Measurements from ENCODE around the gene DCAF17.

The DCAF17 gene

DNA sequence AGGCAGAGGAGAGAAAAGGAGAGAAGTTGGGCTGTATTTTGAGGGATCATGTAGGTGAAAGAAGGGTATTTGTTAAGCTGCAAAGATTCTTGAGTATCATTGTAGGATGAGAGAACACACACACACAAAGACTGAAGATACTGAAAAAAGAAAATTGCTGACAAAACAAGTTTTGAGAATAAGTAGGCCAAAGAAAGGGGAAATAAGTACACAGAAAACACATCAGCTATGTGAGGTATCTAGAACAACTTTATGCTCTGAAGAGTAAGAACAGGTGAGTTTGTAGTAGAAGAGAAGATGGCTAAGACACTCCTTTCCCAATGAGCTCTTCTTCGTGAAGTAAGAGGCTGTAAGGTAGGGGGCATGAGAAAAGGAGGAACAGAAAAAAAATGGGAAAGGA lies 28.5 kb upstream of the DCAF17 start:
- Histone ChIP-seq H3K36me3 (ENCODE audit: insufficient read depth, low read length) (peaks cover 10% of the 10 kb centered on the region; the same call in 1 of the 2 replicates), H3K27me3 (ENCODE audit: insufficient read depth, low read length) (no peaks in the 10 kb centered on the region), H3K4me1 (ENCODE audit: insufficient read depth, low read length, severe bottlenecking) (peaks cover 21% of the 10 kb centered on the region), H3K27ac (ENCODE audit: low read depth, low read length, poor library complexity, severe bottlenecking) (peak overlapping the region; percentile 67), H3K4me3 (ENCODE audit: low read depth, low read length, poor library complexity, severe bottlenecking) (no peak overlapping the region), H3K9ac (ENCODE audit: low read length) (no peak overlapping the region), H3F3A (ENCODE audit: insufficient read depth, low read length) (no peaks in the 10 kb centered on the region; the same call in 1 of the 2 replicates), H3K9me3 (ENCODE audit: low read length) (peaks cover 13% of the 10 kb centered on the region), H2AFZ (ENCODE audit: low read length) (no peak overlapping the region), H3K9me2 (ENCODE audit: low read depth, low read length) (no peaks in the 10 kb centered on the region), H3K4me2 (ENCODE audit: low read length) (no peak overlapping the region), H3K79me2 (ENCODE audit: insufficient read depth, low read length) (peaks cover 11% of the 10 kb centered on the region; the same call in 1 of the 2 replicates), H4K20me1 (ENCODE audit: insufficient read depth, low read length) (no peaks in the 10 kb centered on the region)
- TF ChIP-seq, protein P1, sequence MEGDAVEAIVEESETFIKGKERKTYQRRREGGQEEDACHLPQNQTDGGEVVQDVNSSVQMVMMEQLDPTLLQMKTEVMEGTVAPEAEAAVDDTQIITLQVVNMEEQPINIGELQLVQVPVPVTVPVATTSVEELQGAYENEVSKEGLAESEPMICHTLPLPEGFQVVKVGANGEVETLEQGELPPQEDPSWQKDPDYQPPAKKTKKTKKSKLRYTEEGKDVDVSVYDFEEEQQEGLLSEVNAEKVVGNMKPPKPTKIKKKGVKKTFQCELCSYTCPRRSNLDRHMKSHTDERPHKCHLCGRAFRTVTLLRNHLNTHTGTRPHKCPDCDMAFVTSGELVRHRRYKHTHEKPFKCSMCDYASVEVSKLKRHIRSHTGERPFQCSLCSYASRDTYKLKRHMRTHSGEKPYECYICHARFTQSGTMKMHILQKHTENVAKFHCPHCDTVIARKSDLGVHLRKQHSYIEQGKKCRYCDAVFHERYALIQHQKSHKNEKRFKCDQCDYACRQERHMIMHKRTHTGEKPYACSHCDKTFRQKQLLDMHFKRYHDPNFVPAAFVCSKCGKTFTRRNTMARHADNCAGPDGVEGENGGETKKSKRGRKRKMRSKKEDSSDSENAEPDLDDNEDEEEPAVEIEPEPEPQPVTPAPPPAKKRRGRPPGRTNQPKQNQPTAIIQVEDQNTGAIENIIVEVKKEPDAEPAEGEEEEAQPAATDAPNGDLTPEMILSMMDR (IDR thresholded peaks at IDR 0.05; ENCODE audit: low read length) = no peak
- no peak for TF ChIP-seq EZH2 (IDR thresholded peaks at IDR 0.05; ENCODE audit: borderline replicate concordance, low read length)

DNA sequence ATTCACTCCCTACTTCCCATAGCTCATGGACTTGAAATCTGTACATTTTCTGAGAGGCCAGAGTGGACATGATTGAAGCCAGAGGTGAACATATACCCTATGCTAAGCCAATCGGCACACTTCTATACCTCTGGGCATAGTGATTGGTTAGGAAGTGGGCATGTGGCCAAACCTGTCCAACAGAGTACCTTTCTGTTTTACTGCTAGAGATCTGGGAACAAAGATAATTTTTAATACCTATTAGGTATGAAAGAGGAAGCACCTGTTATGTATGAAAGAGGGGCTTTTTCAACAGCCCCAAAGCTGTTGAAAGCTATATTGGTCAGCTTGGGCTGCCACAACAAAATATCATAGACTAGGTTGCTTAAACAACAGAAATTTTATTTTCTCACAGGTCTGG lies 28.0 kb upstream of the DCAF17 start:
- Histone ChIP-seq H3K4me1 (ENCODE audit: insufficient read depth, low read length, severe bottlenecking) (peaks cover 21% of the 10 kb centered on the region), H3K36me3 (ENCODE audit: insufficient read depth, low read length) (peaks cover 8% of the 10 kb centered on the region; the same call in 1 of the 2 replicates), H3K9me3 (ENCODE audit: low read length) (peaks cover 13% of the 10 kb centered on the region), H4K20me1 (ENCODE audit: insufficient read depth, low read length) (no peaks in the 10 kb centered on the region), H3K9ac (ENCODE audit: low read length) (no peak overlapping the region), H3K27ac (ENCODE audit: low read depth, low read length, poor library complexity, severe bottlenecking) (peak overlapping the region; percentile 67), H3K79me2 (ENCODE audit: insufficient read depth, low read length) (peaks cover 12% of the 10 kb centered on the region; the same call in 1 of the 2 replicates), H2AFZ (ENCODE audit: low read length) (no peak overlapping the region), H3K4me2 (ENCODE audit: low read length) (no peak overlapping the region; the same call in 1 of the 2 replicates), H3K9me2 (ENCODE audit: low read depth, low read length) (no peaks in the 10 kb centered on the region), H3K4me3 (ENCODE audit: low read depth, low read length, poor library complexity, severe bottlenecking) (no peak overlapping the region), H3K27me3 (ENCODE audit: insufficient read depth, low read length) (no peaks in the 10 kb centered on the region), H3F3A (ENCODE audit: insufficient read depth, low read length) (no peaks in the 10 kb centered on the region; the same call in 1 of the 2 replicates)
- TF ChIP-seq, protein P1 (IDR thresholded peaks at IDR 0.05; ENCODE audit: low read length) = no peak
- TF ChIP-seq EZH2 (IDR thresholded peaks at IDR 0.05; ENCODE audit: borderline replicate concordance, low read length) = no peak

- no peak overlapping the region for H2AFZ ChIP-seq (ENCODE audit: low read length)
- no peaks in the 10 kb centered on the region; the same call in 1 of the 2 replicates for H3F3A ChIP-seq (ENCODE audit: insufficient read depth, low read length)
- H3K27ac ChIP-seq (ENCODE audit: low read depth, low read length, poor library complexity, severe bottlenecking) = peak overlapping the region; percentile 67
- H3K4me1 ChIP-seq (ENCODE audit: insufficient read depth, low read length, severe bottlenecking) = peaks cover 23% of the 10 kb centered on the region
- H3K4me2 ChIP-seq (ENCODE audit: low read length) = no peak overlapping the region
- H3K4me3 ChIP-seq (ENCODE audit: low read depth, low read length, poor library complexity, severe bottlenecking) = no peak overlapping the region
- no peaks in the 10 kb centered on the region for H3K9me2 ChIP-seq (ENCODE audit: low read depth, low read length)
- H3K27me3 ChIP-seq (ENCODE audit: insufficient read depth, low read length) = no peaks in the 10 kb centered on the region
- TF ChIP-seq, protein P1 (IDR thresholded peaks at IDR 0.05; ENCODE audit: low read length) = no peak
- no peak for TF ChIP-seq EZH2 (IDR thresholded peaks at IDR 0.05; ENCODE audit: borderline replicate concordance, low read length)
- H4K20me1 ChIP-seq (ENCODE audit: insufficient read depth, low read length) = no peaks in the 10 kb centered on the region
- peaks cover 4% of the 10 kb centered on the region; the same call in 1 of the 2 replicates for H3K36me3 ChIP-seq (ENCODE audit: insufficient read depth, low read length)
- no peak overlapping the region for H3K9ac ChIP-seq (ENCODE audit: low read length)
- peaks cover 5% of the 10 kb centered on the region; the same call in 1 of the 2 replicates for H3K9me3 ChIP-seq (ENCODE audit: low read length)
- H3K79me2 ChIP-seq (ENCODE audit: insufficient read depth, low read length) = peaks cover 19% of the 10 kb centered on the region; the same call in 1 of the 2 replicates
Measured at GRCh38 chr2:171407030-171407675, 26.9 kb upstream of the DCAF17 start.

All from OCI-LY1 (cell line).